ENCODE measurements around the gene PLD3. TPM values are rescaled to one million over a fixed set of nuclear protein-coding genes. Genes with fewer than 3 reads are reported as not detected.
"Not testable (repeated sequence)": the region's sequence is repeated elsewhere in the genome, so short reads cannot be mapped to it uniquely, and the experiment has no call there.

Gene PLD3
- polyA plus RNA-seq, 1 donor (not counting 4 experiments of a cell fraction or from before 2014, with no cell fraction given): 102 TPM

DNA sequence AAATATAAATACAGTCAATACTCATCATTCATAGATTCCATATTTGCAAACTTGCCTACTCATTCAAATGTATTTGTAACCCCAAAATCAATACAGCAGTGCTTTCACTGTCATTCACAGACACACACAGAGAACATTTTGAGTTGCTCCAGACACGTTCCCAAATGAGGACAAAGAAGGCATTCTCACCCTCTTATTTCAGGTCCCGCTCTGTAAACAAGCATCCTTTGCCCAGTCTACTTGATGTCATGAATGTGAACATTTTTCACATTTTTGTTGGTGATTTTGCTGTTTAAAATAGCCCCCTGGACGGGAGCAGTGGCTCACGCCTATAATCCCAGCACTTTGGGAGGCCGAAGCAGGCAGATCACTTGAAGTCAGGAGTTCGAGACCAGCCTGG, 15.8 kb upstream of the PLD3 start:
- H3K4me3 ChIP-seq (ENCODE audit: control insufficient read depth in 2 of 3, extremely low read depth in 1 of 3, insufficient read depth in 2 of 3, low read depth in 1 of 3, low read length in 3 of 3): no peak overlapping the region
- H3K4me2 ChIP-seq (ENCODE audit: control insufficient read depth, extremely low read depth, insufficient read depth, low read depth, low read length): no peak overlapping the region
- peaks cover 23% of the 10 kb centered on the region in 2 experiments for H3K36me3 ChIP-seq (ENCODE audit: control insufficient read depth in 2 of 2, extremely low read depth in 1 of 2, insufficient read depth in 2 of 2, low read length in 2 of 2)
- H4K20me1 ChIP-seq (ENCODE audit: control insufficient read depth, extremely low read depth, insufficient read depth, low read length): no peaks in the 10 kb centered on the region
- no peaks in the 10 kb centered on the region for H3K27me3 ChIP-seq (ENCODE audit: control insufficient read depth, extremely low read depth, insufficient read depth, low read length)
- H3K79me2 ChIP-seq (ENCODE audit: control insufficient read depth, insufficient read depth, low read length): peaks cover 8% of the 10 kb centered on the region
- no peak overlapping the region for H3K27ac ChIP-seq (ENCODE audit: control insufficient read depth, insufficient read depth, low read length)
- dilution Hi-C loops (cut with MboI; ENCODE audit: extremely low pct_ligation_motif_present, low sequenced_read_pairs): no loop called here
- H2AFZ ChIP-seq (ENCODE audit: control insufficient read depth, low read length): no peak overlapping the region
- peaks cover 8% of the 10 kb centered on the region for H3K4me1 ChIP-seq (ENCODE audit: control insufficient read depth, extremely low read depth, insufficient read depth, low read length)
- no peak overlapping the region for H3K9ac ChIP-seq (ENCODE audit: control insufficient read depth, extremely low read depth, insufficient read depth, low read length)
- H3K9me3 ChIP-seq (ENCODE audit: control insufficient read depth, low read depth, low read length): no peaks in the 10 kb centered on the region
- FAIRE-seq: no peak
- no peak for DNase-seq (ENCODE audit: low read depth, low spot score)
- no peak for TF ChIP-seq EZH2 (IDR thresholded peaks at IDR 0.05; ENCODE audit: low read length)
- TF ChIP-seq, protein P1, sequence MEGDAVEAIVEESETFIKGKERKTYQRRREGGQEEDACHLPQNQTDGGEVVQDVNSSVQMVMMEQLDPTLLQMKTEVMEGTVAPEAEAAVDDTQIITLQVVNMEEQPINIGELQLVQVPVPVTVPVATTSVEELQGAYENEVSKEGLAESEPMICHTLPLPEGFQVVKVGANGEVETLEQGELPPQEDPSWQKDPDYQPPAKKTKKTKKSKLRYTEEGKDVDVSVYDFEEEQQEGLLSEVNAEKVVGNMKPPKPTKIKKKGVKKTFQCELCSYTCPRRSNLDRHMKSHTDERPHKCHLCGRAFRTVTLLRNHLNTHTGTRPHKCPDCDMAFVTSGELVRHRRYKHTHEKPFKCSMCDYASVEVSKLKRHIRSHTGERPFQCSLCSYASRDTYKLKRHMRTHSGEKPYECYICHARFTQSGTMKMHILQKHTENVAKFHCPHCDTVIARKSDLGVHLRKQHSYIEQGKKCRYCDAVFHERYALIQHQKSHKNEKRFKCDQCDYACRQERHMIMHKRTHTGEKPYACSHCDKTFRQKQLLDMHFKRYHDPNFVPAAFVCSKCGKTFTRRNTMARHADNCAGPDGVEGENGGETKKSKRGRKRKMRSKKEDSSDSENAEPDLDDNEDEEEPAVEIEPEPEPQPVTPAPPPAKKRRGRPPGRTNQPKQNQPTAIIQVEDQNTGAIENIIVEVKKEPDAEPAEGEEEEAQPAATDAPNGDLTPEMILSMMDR (optimal IDR thresholded peaks at IDR 0.05 in 1 of 3, IDR thresholded peaks at IDR 0.05 in 1 of 3, conservative IDR thresholded peaks at IDR 0.05 in 1 of 3; ENCODE audit: extremely low read depth in 1 of 3, insufficient read depth in 2 of 3, low read length in 3 of 3): no peak
- peaks cover 2% of the 10 kb centered on the region for H3K9me1 ChIP-seq (ENCODE audit: control insufficient read depth, extremely low read depth, insufficient read depth, low read length)

DNA sequence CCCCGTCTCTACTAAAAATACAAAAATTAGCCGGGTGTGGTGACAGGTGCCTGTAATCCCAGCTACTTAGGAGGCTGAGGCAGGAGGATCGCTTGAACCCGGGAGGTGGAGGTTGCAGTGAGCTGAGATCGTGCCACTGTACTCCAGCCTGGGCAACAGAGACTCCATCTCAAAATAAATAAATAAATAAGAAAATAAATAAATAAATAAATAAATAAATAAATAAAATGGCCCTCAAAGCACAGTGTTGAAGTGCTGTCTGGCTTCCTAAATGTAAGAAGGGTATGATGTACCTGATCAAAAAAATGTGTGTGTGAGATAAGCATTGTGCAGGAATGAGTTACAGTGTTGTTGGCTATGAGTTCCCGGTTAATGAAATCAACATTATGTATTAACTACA, 15.4 kb upstream of the PLD3 start:
- FAIRE-seq; H3K9ac ChIP-seq (ENCODE audit: control insufficient read depth, extremely low read depth, insufficient read depth, low read length); H3K9me1 ChIP-seq (ENCODE audit: control insufficient read depth, extremely low read depth, insufficient read depth, low read length); H4K20me1 ChIP-seq (ENCODE audit: control insufficient read depth, extremely low read depth, insufficient read depth, low read length); H3K27ac ChIP-seq (ENCODE audit: control insufficient read depth, insufficient read depth, low read length); H2AFZ ChIP-seq (ENCODE audit: control insufficient read depth, low read length); H3K4me2 ChIP-seq (ENCODE audit: control insufficient read depth, extremely low read depth, insufficient read depth, low read depth, low read length); H3K4me1 ChIP-seq (ENCODE audit: control insufficient read depth, extremely low read depth, insufficient read depth, low read length); H3K9me3 ChIP-seq (ENCODE audit: control insufficient read depth, low read depth, low read length); H3K4me3 ChIP-seq (ENCODE audit: control insufficient read depth in 2 of 3, extremely low read depth in 1 of 3, insufficient read depth in 2 of 3, low read depth in 1 of 3, low read length in 3 of 3); DNase-seq (ENCODE audit: low read depth, low spot score); dilution Hi-C loops (cut with MboI; ENCODE audit: extremely low pct_ligation_motif_present, low sequenced_read_pairs); H3K27me3 ChIP-seq (ENCODE audit: control insufficient read depth, extremely low read depth, insufficient read depth, low read length): not testable (repeated sequence)
- peaks cover 19% of the 10 kb centered on the region in 2 experiments for H3K36me3 ChIP-seq (ENCODE audit: control insufficient read depth in 2 of 2, extremely low read depth in 1 of 2, insufficient read depth in 2 of 2, low read length in 2 of 2)
- peaks cover 12% of the 10 kb centered on the region for H3K79me2 ChIP-seq (ENCODE audit: control insufficient read depth, insufficient read depth, low read length)

DNA sequence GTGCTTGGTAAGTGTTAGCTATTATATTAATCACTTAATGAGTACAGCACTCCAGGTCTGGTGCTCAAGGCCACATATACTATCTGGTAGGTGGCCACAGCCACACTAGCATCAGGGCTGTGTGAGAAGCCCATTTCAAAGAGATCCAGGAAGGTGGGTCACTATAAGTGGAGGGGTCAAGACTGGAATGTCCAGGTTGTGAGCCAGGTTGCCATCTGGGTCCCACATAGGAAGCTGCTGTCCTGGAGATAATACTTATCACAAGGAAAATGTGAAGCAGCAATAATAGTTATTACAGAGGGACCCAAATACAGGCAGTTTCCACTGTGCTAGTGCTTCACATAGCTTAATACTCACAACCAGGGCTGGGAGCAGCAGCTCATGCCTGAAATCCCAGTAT, 13.4 kb upstream of the PLD3 start:
- dilution Hi-C loops (cut with MboI; ENCODE audit: extremely low pct_ligation_motif_present, low sequenced_read_pairs): no loop called here
- peaks cover 22% of the 10 kb centered on the region for H3K79me2 ChIP-seq (ENCODE audit: control insufficient read depth, insufficient read depth, low read length)
- no peak overlapping the region for H3K27ac ChIP-seq (ENCODE audit: control insufficient read depth, insufficient read depth, low read length)
- H3K9me3 ChIP-seq (ENCODE audit: control insufficient read depth, low read depth, low read length): no peaks in the 10 kb centered on the region
- no peak overlapping the region for H3K9ac ChIP-seq (ENCODE audit: control insufficient read depth, extremely low read depth, insufficient read depth, low read length)
- TF ChIP-seq EZH2 (IDR thresholded peaks at IDR 0.05; ENCODE audit: low read length): no peak
- TF ChIP-seq, protein P1 (optimal IDR thresholded peaks at IDR 0.05 in 1 of 3, IDR thresholded peaks at IDR 0.05 in 1 of 3, conservative IDR thresholded peaks at IDR 0.05 in 1 of 3; ENCODE audit: extremely low read depth in 1 of 3, insufficient read depth in 2 of 3, low read length in 3 of 3): no peak
- no peak for FAIRE-seq
- peaks cover 8% of the 10 kb centered on the region for H3K4me1 ChIP-seq (ENCODE audit: control insufficient read depth, extremely low read depth, insufficient read depth, low read length)
- DNase-seq (ENCODE audit: low read depth, low spot score): no peak
- no peaks in the 10 kb centered on the region for H4K20me1 ChIP-seq (ENCODE audit: control insufficient read depth, extremely low read depth, insufficient read depth, low read length)
- H3K9me1 ChIP-seq (ENCODE audit: control insufficient read depth, extremely low read depth, insufficient read depth, low read length): peaks cover 2% of the 10 kb centered on the region
- peaks cover 9 to 12% of the 10 kb centered on the region in 2 experiments for H3K36me3 ChIP-seq (ENCODE audit: control insufficient read depth in 2 of 2, extremely low read depth in 1 of 2, insufficient read depth in 2 of 2, low read length in 2 of 2)
- no peak overlapping the region for H2AFZ ChIP-seq (ENCODE audit: control insufficient read depth, low read length)
- H3K4me3 ChIP-seq (ENCODE audit: control insufficient read depth in 2 of 3, extremely low read depth in 1 of 3, insufficient read depth in 2 of 3, low read depth in 1 of 3, low read length in 3 of 3): no peak overlapping the region
- no peak overlapping the region for H3K4me2 ChIP-seq (ENCODE audit: control insufficient read depth, extremely low read depth, insufficient read depth, low read depth, low read length)
- no peaks in the 10 kb centered on the region for H3K27me3 ChIP-seq (ENCODE audit: control insufficient read depth, extremely low read depth, insufficient read depth, low read length)
